ENCODE data around the gene SIX1. TPM values are rescaled to one million over a fixed set of nuclear protein-coding genes. Genes with fewer than 3 reads are reported as not detected.

Gene SIX1
- total RNA-seq, 1 experiment from 2014 or later = 2.5 TPM

DNA sequence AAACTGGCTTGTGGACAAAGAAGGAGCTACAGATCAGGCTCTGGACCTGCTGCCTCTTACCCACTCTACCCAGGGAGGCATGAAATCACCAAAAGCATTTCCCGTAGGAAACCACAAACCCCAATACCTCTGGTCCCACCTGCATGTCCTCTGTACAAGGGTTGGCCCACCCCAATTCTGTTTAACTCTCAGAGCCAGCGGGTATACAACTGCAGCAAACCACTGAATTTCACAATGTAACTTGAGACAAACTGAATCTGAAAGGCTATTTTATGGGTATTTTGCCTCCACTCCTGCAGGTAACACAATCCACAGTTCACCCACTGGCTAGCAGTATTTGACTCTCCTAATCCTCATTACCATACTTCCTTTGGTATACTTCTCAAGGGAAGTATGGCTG lies 16.5 kb downstream of the SIX1 start (continued):
- TF ChIP-seq EGR1 (IDR thresholded peaks at IDR 0.05; ENCODE audit: low read depth) (no peak), ZFX (IDR thresholded peaks at IDR 0.05) (no peak), EZH2phosphoT487 (IDR thresholded peaks at IDR 0.05; ENCODE audit: borderline replicate concordance) (no peak), SIN3A (IDR thresholded peaks at IDR 0.05; ENCODE audit: low read depth) (no peak)

DNA sequence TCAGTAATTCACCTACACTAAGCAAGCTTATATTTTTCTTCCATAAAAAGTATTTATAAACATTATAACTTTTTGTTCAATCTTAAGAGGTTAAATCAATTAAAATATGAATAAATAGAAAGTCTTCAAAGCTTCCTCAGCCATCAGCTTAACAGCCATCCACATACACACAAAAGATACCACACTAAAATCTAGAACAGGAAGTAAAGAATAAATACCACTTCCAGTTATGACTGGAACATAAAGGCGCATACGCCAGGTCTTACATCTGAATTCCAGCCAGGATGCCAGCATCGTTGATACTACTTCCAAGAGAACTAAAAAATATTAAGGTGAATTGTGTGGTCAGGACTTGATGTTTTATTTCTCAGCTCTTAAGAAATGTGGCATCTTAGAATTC lies 17.0 kb downstream of the SIX1 start:
- Histone ChIP-seq H3K4me3 (replicated peaks in 1 of 2; ENCODE audit: low read depth in 1 of 2, low read length in 2 of 2) (no peak overlapping the region), H3K4me2 (ENCODE audit: low read length) (no peak overlapping the region), H3K79me2 (ENCODE audit: insufficient read depth, low read length) (no peaks in the 10 kb centered on the region), H3K9me3 (ENCODE audit: control insufficient read depth in 1 of 2, insufficient read depth in 1 of 2, low read depth in 1 of 2, low read length in 2 of 2) (no peaks in the 10 kb centered on the region), H3K9me2 (ENCODE audit: insufficient read depth) (no peaks in the 10 kb centered on the region), H2AFZ (ENCODE audit: low read depth, low read length, poor library complexity, severe bottlenecking) (no peak overlapping the region), H3K36me3 (ENCODE audit: control insufficient read depth in 1 of 2, insufficient read depth in 2 of 2, low read length in 2 of 2) (no peaks in the 10 kb centered on the region), H3K9ac (ENCODE audit: low read length) (no peak overlapping the region), H3K4me1 (ENCODE audit: control insufficient read depth in 1 of 2, insufficient read depth in 2 of 2, low read length in 2 of 2) (no peaks in the 10 kb centered on the region), H4K20me1 (ENCODE audit: insufficient read depth) (no peaks in the 10 kb centered on the region), H3K27me3 (ENCODE audit: insufficient read depth, low read length) (no peaks in the 10 kb centered on the region), H3K27ac (ENCODE audit: low read depth, low read length) (no peak overlapping the region)
- no TSS peak for BruUV-seq (replicated peaks)
- DNase-seq (ENCODE audit: low read depth, low spot score) (no peak), ATAC-seq (no peak)
- POLR2A ChIA-PET = no interaction called here
- RAD21 ChIA-PET (ENCODE audit: low non-redundant PET in 1 of 2, low total read pairs in 2 of 2, uncharacterized antibody in 2 of 2, unreplicated experiment in 2 of 2) = no interaction called here
- TF ChIP-seq JUND (IDR thresholded peaks at IDR 0.05) (no peak), SIN3A (IDR thresholded peaks at IDR 0.05; ENCODE audit: low read depth) (no peak), POLR2A (IDR thresholded peaks at IDR 0.05; ENCODE audit: borderline replicate concordance, extremely low read depth, insufficient read depth, insufficient read length) (no peak)
- intact Hi-C loops (cut with micrococcal nuclease) = no loop called here
- CTCF ChIA-PET = no interaction called here

DNA sequence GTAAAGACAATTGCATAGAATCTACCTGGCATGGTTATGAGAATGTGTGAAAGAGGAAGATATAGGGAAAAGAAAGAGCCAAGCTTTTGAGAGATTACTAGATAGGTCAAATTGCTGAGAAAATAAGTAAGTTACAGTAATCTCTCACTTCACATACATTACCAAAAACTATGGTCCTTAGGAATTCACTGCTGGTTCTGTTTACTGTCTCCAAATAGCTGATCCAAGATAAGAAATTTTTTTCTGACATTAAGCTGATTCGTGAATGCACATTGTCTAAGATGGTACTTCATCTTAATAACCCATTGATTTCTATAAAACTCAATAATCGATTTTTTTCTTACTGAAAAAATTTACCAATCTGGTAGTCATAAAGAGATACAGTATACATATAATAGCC lies 17.4 kb downstream of the SIX1 start:
- Histone ChIP-seq H3K4me2 (ENCODE audit: low read length) (no peak overlapping the region), H3K27me3 (ENCODE audit: insufficient read depth, low read length) (no peaks in the 10 kb centered on the region), H2AFZ (ENCODE audit: low read depth, low read length, poor library complexity, severe bottlenecking) (no peak overlapping the region), H3K36me3 (ENCODE audit: control insufficient read depth in 1 of 2, insufficient read depth in 2 of 2, low read length in 2 of 2) (no peaks in the 10 kb centered on the region), H4K20me1 (ENCODE audit: insufficient read depth) (no peaks in the 10 kb centered on the region), H3K9me3 (ENCODE audit: control insufficient read depth in 1 of 2, insufficient read depth in 1 of 2, low read depth in 1 of 2, low read length in 2 of 2) (no peaks in the 10 kb centered on the region), H3K27ac (ENCODE audit: low read depth, low read length) (no peak overlapping the region), H3K9ac (ENCODE audit: low read length) (no peak overlapping the region), H3K4me1 (ENCODE audit: control insufficient read depth in 1 of 2, insufficient read depth in 2 of 2, low read length in 2 of 2) (no peaks in the 10 kb centered on the region), H3K4me3 (replicated peaks in 1 of 2; ENCODE audit: low read depth in 1 of 2, low read length in 2 of 2) (no peak overlapping the region), H3K79me2 (ENCODE audit: insufficient read depth, low read length) (no peaks in the 10 kb centered on the region), H3K9me2 (ENCODE audit: insufficient read depth) (no peaks in the 10 kb centered on the region)
- DNase-seq (ENCODE audit: low read depth, low spot score) (no peak), ATAC-seq (no peak)
- BruUV-seq (replicated peaks) = no TSS peak
- POLR2A ChIA-PET = no interaction called here
- intact Hi-C loops (cut with micrococcal nuclease) = no loop called here
- CTCF ChIA-PET = no interaction called here
- TF ChIP-seq EZH2 (IDR thresholded peaks at IDR 0.05) (no peak), JUND (IDR thresholded peaks at IDR 0.05) (no peak), POLR2A (IDR thresholded peaks at IDR 0.05; ENCODE audit: borderline replicate concordance, extremely low read depth, insufficient read depth, insufficient read length) (no peak), CEBPB (IDR thresholded peaks at IDR 0.05; ENCODE audit: low read depth) (no peak), EGR1 (IDR thresholded peaks at IDR 0.05; ENCODE audit: low read depth) (no peak), TCF7L2 (IDR thresholded peaks at IDR 0.05; ENCODE audit: borderline replicate concordance, extremely low read depth, insufficient read depth, insufficient read length) (no peak), RAD21 (IDR thresholded peaks at IDR 0.05; ENCODE audit: low read depth) (no peak)
- TF ChIP-seq, protein P1, sequence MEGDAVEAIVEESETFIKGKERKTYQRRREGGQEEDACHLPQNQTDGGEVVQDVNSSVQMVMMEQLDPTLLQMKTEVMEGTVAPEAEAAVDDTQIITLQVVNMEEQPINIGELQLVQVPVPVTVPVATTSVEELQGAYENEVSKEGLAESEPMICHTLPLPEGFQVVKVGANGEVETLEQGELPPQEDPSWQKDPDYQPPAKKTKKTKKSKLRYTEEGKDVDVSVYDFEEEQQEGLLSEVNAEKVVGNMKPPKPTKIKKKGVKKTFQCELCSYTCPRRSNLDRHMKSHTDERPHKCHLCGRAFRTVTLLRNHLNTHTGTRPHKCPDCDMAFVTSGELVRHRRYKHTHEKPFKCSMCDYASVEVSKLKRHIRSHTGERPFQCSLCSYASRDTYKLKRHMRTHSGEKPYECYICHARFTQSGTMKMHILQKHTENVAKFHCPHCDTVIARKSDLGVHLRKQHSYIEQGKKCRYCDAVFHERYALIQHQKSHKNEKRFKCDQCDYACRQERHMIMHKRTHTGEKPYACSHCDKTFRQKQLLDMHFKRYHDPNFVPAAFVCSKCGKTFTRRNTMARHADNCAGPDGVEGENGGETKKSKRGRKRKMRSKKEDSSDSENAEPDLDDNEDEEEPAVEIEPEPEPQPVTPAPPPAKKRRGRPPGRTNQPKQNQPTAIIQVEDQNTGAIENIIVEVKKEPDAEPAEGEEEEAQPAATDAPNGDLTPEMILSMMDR (IDR thresholded peaks at IDR 0.05 in 2 of 3, conservative IDR thresholded peaks at IDR 0.05 in 1 of 3; ENCODE audit: borderline replicate concordance in 1 of 3, insufficient read depth in 1 of 3, low read depth in 2 of 3, low read length in 2 of 3) = no peak
- RAD21 ChIA-PET (ENCODE audit: low non-redundant PET in 1 of 2, low total read pairs in 2 of 2, uncharacterized antibody in 2 of 2, unreplicated experiment in 2 of 2) = no interaction called here
